H1 (cell line): ENCODE measurements around the gene TFAP2E. TPM values are rescaled to one million over a fixed set of nuclear protein-coding genes. Genes with fewer than 3 reads are reported as not detected.

ENCODE experiments used
- CTCF ChIA-PET: fragments of 300-600 bp; sonication (Branson Sonifier 250); formaldehyde crosslinking; loops from one replicate; lab custom pipeline; 2021; ENCODE audit not compliant: partially characterized antibody; lab: Charles Lee
- POLR2A ChIA-PET: fragments of 300-600 bp; sonication (Branson Sonifier 250); formaldehyde crosslinking; loops from one replicate; lab custom pipeline; 2021; ENCODE audit warnings: inconsistent platforms; ENCODE audit not compliant: partially characterized antibody; lab: Charles Lee
- DNase-seq, 2 experiments: peaks; one replicate each; pipeline versions ENCODE4 v3.0.0 to v3.0.0-alpha.2; 2010 to 2022; ENCODE audit warnings: low spot score in 2 of 2, low read depth in 1 of 2, mixed read lengths in 1 of 2
- FAIRE-seq: peaks from 2 replicates; lab custom pipeline; 2011; peaks lifted over from hg19 to GRCh38; lab: Jason Lieb, UNC
- H2AFZ ChIP-seq: 2 replicates; pipeline ENCODE4 v1.8.1; 2012; ENCODE audit warnings: low read length, inconsistent platforms
- H2AK5ac ChIP-seq: 2 replicates; pipeline ENCODE4 v1.6.1; 2013; ENCODE audit warnings: low read depth, low read length
- H2BK120ac ChIP-seq: replicated peaks from 2 replicates; pipeline ENCODE3; 2013; ENCODE audit warnings: low read depth, low read length, inconsistent platforms
- H2BK12ac ChIP-seq: 2 replicates; pipeline ENCODE4 v1.6.1; 2013; ENCODE audit warnings: low read depth, low read length
- H2BK15ac ChIP-seq: 2 replicates; pipeline ENCODE4 v1.6.1; 2013; ENCODE audit warnings: low read length
- H2BK20ac ChIP-seq: 2 replicates; pipeline ENCODE4 v1.6.1; 2013; ENCODE audit warnings: low read length
- H2BK5ac ChIP-seq: 2 replicates; pipeline ENCODE4 v1.6.1; 2013; ENCODE audit warnings: low read depth, low read length
- H3K14ac ChIP-seq: 2 replicates; pipeline ENCODE4 v1.6.1; 2013; ENCODE audit warnings: inconsistent platforms; ENCODE audit not compliant: insufficient read length
- H3K18ac ChIP-seq: 2 replicates; pipeline ENCODE4 v1.6.1; 2013; ENCODE audit warnings: low read length; ENCODE audit errors: extremely low read depth
- H3K23ac ChIP-seq: 2 replicates; pipeline ENCODE4 v1.6.1; 2013; ENCODE audit warnings: inconsistent platforms; ENCODE audit not compliant: insufficient read length
- H3K23me2 ChIP-seq: 2 replicates; pipeline ENCODE4 v1.6.1; 2013; ENCODE audit warnings: low read depth, low read length
- H3K27ac ChIP-seq: 2 replicates; pipeline ENCODE4 v1.6.1; 2011; ENCODE audit warnings: low read depth, low read length, inconsistent platforms
- H3K27me3 ChIP-seq, 4 experiments: replicated peaks in 1 of 4; 1 replicate in 1 of 4; 2 replicates in 3 of 4; pipeline versions ENCODE4 v1.6.1 to v1.8.1; 2011 to 2013; ENCODE audit warnings: low read length in 3 of 4, mild to moderate bottlenecking in 3 of 4, inconsistent platforms in 2 of 4, mixed read lengths in 2 of 4, moderate library complexity in 1 of 4; ENCODE audit not compliant: control insufficient read depth in 3 of 4, insufficient read depth in 3 of 4; ENCODE audit errors: extremely low read depth in 1 of 4
- H3K36me3 ChIP-seq, 4 experiments: 2 replicates each; pipeline versions ENCODE4 v1.6.1 to v1.8.1; 2011 to 2013; ENCODE audit warnings: mild to moderate bottlenecking in 4 of 4, low read length in 3 of 4, moderate library complexity in 2 of 4, control low read depth in 1 of 4, inconsistent platforms in 1 of 4; ENCODE audit not compliant: insufficient read depth in 4 of 4, control insufficient read depth in 2 of 4
- H3K4ac ChIP-seq: replicated peaks from 2 replicates; pipeline ENCODE3; 2013; ENCODE audit warnings: low read length, low read depth, mixed read lengths, inconsistent platforms; ENCODE audit not compliant: insufficient read length
- H3K4me1 ChIP-seq, 4 experiments: replicated peaks in 1 of 4; 1 replicate in 1 of 4; 2 replicates in 3 of 4; pipeline versions ENCODE4 v1.6.1 to v1.8.1; 2011 to 2013; ENCODE audit warnings: low read length in 3 of 4, inconsistent platforms in 2 of 4, mixed read lengths in 1 of 4; ENCODE audit not compliant: insufficient read depth in 4 of 4, control insufficient read depth in 3 of 4
- H3K4me2 ChIP-seq, 2 experiments: 2 replicates each; pipeline versions ENCODE4 v1.6.1 to v1.8.1; 2011 to 2013; ENCODE audit warnings: low read depth in 2 of 2, low read length in 2 of 2, control low read depth in 1 of 2, inconsistent platforms in 1 of 2, mild to moderate bottlenecking in 1 of 2; ENCODE audit not compliant: insufficient read depth in 1 of 2
- H3K4me3 ChIP-seq, 4 experiments: fragments of 200-600, 300-600 bp in 1 of 4; sonication (generic), shearing (Covaris generic), sonication (Bioruptor Twin) in 1 of 4; 2 replicates each; pipeline versions ENCODE4 v1.5.1 to v1.8.1; 2011 to 2016; ENCODE audit warnings: low read length in 4 of 4, low read depth in 3 of 4, control low read depth in 2 of 4, inconsistent platforms in 2 of 4, mild to moderate bottlenecking in 2 of 4, mixed read lengths in 1 of 4, moderate library complexity in 1 of 4; ENCODE audit not compliant: insufficient read depth in 2 of 4; ENCODE audit errors: extremely low read depth in 1 of 4
- H3K56ac ChIP-seq: replicated peaks from 2 replicates; pipeline ENCODE3; 2013; ENCODE audit warnings: low read depth, mild to moderate bottlenecking, mixed read lengths, low read length, inconsistent platforms; ENCODE audit not compliant: insufficient read length
- H3K79me1 ChIP-seq: 2 replicates; pipeline ENCODE4 v1.6.1; 2013; ENCODE audit warnings: low read depth, low read length, control low read depth
- H3K79me2 ChIP-seq, 2 experiments: 2 replicates each; pipeline versions ENCODE4 v1.6.1 to v1.8.1; 2012 to 2013; ENCODE audit warnings: low read length in 2 of 2, mild to moderate bottlenecking in 2 of 2, inconsistent platforms in 1 of 2; ENCODE audit not compliant: insufficient read depth in 2 of 2, control insufficient read depth in 1 of 2
- H3K9ac ChIP-seq, 4 experiments: replicated peaks in 1 of 4; 1 replicate in 1 of 4; 2 replicates in 3 of 4; pipeline versions ENCODE4 v1.6.1 to v1.8.1; 2011 to 2013; ENCODE audit warnings: low read depth in 3 of 4, low read length in 3 of 4, control low read depth in 2 of 4, mild to moderate bottlenecking in 2 of 4, moderate library complexity in 2 of 4, inconsistent platforms in 1 of 4; ENCODE audit errors: extremely low read depth in 1 of 4
- H3K9me3 ChIP-seq, 2 experiments: 2 replicates each; pipeline versions ENCODE4 v1.6.1 to v1.8.1; 2012 to 2013; ENCODE audit warnings: mild to moderate bottlenecking in 2 of 2, moderate library complexity in 2 of 2, control low read depth in 1 of 2, inconsistent platforms in 1 of 2, low read depth in 1 of 2, low read length in 1 of 2, mixed read lengths in 1 of 2; ENCODE audit not compliant: insufficient read depth in 2 of 2
- H4K20me1 ChIP-seq, 2 experiments: replicated peaks in 1 of 2; 2 replicates each; pipeline versions ENCODE3 to v1.8.1; 2011 to 2013; ENCODE audit warnings: inconsistent platforms in 2 of 2, low read length in 2 of 2, mild to moderate bottlenecking in 1 of 2; ENCODE audit not compliant: insufficient read depth in 2 of 2, control insufficient read depth in 1 of 2
- H4K5ac ChIP-seq: 2 replicates; pipeline ENCODE4 v1.6.1; 2013; ENCODE audit warnings: low read length, low read depth, mixed read lengths, inconsistent platforms; ENCODE audit not compliant: insufficient read length
- H4K8ac ChIP-seq: 2 replicates; pipeline ENCODE4 v1.8.0; 2013; ENCODE audit warnings: mild to moderate bottlenecking, moderate library complexity, low read length, inconsistent platforms; ENCODE audit not compliant: insufficient read depth; ENCODE audit errors: extremely low read depth
- H4K91ac ChIP-seq: replicated peaks from 2 replicates; pipeline ENCODE3; 2013; ENCODE audit warnings: low read length, mixed read lengths, inconsistent platforms; ENCODE audit not compliant: insufficient read length
- HDAC2 ChIP-seq, 2 experiments: fragments of 300-600 bp in 1 of 2; sonication (generic) in 1 of 2; IDR thresholded peaks; 2 replicates each; pipeline ENCODE4 v1.6.1; 2011 to 2012; ENCODE audit warnings: low read depth in 2 of 2, low read length in 2 of 2, mild to moderate bottlenecking in 2 of 2, moderate library complexity in 2 of 2, borderline replicate concordance in 1 of 2, inconsistent platforms in 1 of 2
- RAD21 ChIP-seq, 2 experiments: IDR thresholded peaks in 1 of 2; conservative IDR thresholded peaks in 1 of 2; 2 replicates each; pipeline ENCODE4 v1.6.1; 2011; ENCODE audit warnings: low read depth in 2 of 2, low read length in 2 of 2, improper control_type of control experiment in 1 of 2, inconsistent platforms in 1 of 2, mild to moderate bottlenecking in 1 of 2, moderate library complexity in 1 of 2
- WGBS, 2 experiments: shearing (Covaris generic) in 1 of 2; methylation state at CpG; one replicate each; pipeline versions ENCODE4 v1.1.6 to v1.1.7; 2013 to 2015; ENCODE audit warnings: low lambda C conversion rate in 2 of 2, mixed read lengths in 2 of 2, inconsistent platforms in 1 of 2, low coverage in 1 of 2, missing lambda C conversion rate in 1 of 2; ENCODE audit not compliant: insufficient replicate concordance in 2 of 2, insufficient coverage in 1 of 2, insufficient read length in 1 of 2; ENCODE audit errors: extremely low coverage in 1 of 2, missing lambda C conversion rate in 1 of 2; 5-methylcytosine and 5-hydroxymethylcytosine counted together
- polyA plus RNA-seq, 7 experiments: library from polyadenylated mRNA; depleted of rRNA in 3 of 7; stranded (reverse) in 5 of 7; unstranded in 2 of 7; fragments of >200 nt in 5 of 7; fragments of 200-250 nt in 2 of 7; gene quantifications; 1 replicate in 5 of 7; 2 replicates in 1 of 7; 4 replicates in 1 of 7; pipeline versions ENCODE4 v1.2.1 to v1.2.3, GENCODE V29; 2011 to 2013; ENCODE audit warnings: missing spikeins in 2 of 7, mixed read lengths in 2 of 7
- total RNA-seq: library from RNA; stranded (reverse); fragmentation: NEBNext Ultra II Directional; extraction: Animal tissue kit (Norgen Biotek cat#: 25700); gene quantifications from 2 replicates; pipeline ENCODE4 v1.2.1, GENCODE V29; 2021

TFAP2E gene
- total and polyA plus RNA-seq, 2 of the 8 experiments (the other 6 are each of a cell fraction or from before 2014, with no cell fraction given) = 0.24 to 0.50 TPM

- CTCF ChIA-PET = interaction anchor here (1.2 to 7.6 kb wide), 5 partner anchors 14 to 166 kb away, joined by 3 to 72 read pairs (median 4); partner anchors contain the start of gene TFAP2E
- Histone ChIP-seq H3K4ac (no peak overlapping the region), H2AK5ac (no peak overlapping the region; the same call in 1 of the 2 replicates), H3K23ac (no peak overlapping the region), H3K18ac (no peak overlapping the region), H3K4me3 (peak overlapping the region; percentile 72 to 91 (median 80)), H3K79me2 (peaks cover 4 to 32% of the 10 kb centered on the region in 2 experiments; a peak in 3 of 4 replicates), H4K5ac (no peak overlapping the region), H2BK5ac (0 out of 2 replicates have a peak overlapping the region, but pooled peaks have one; percentile 44), H2BK20ac (no peak overlapping the region), H3K9ac (peak overlapping the region in 3 of 4 experiments; percentile 8 to 52 (median 31); a peak in 4 of 7 replicates), H4K8ac (peak overlapping the region; percentile 68), H3K14ac (no peak overlapping the region), H4K91ac (peak overlapping the region; percentile 89), H2BK15ac (no peak overlapping the region), H2AFZ (no peak overlapping the region; the same call in 1 of the 2 replicates), H3K27me3 (no peaks in the 10 kb centered on the region), H3K4me1 (peaks cover 7 to 20% (median 13%) of the 10 kb centered on the region in 4 experiments; a peak in 6 of 7 replicates), H2BK12ac (0 out of 2 replicates have a peak overlapping the region, but pooled peaks have one; percentile 60), H3K79me1 (peaks cover 3% of the 10 kb centered on the region), H3K36me3 (peaks cover 7 to 31% (median 14%) of the 10 kb centered on the region in 4 experiments; a peak in 6 of 8 replicates), H2BK120ac (no peak overlapping the region), H3K27ac (no peak overlapping the region), H3K4me2 (peak overlapping the region; percentile 85 to 92), H3K23me2 (peaks cover 7% of the 10 kb centered on the region; the same call in 1 of the 2 replicates), H3K9me3 (no peaks in the 10 kb centered on the region), H4K20me1 (peaks cover 0 to 12% of the 10 kb centered on the region in 2 experiments), H3K56ac (no peak overlapping the region)
- FAIRE-seq (no peak), DNase-seq (no peak)
- POLR2A ChIA-PET = interaction anchor here (0.8 to 1.4 kb wide), 3 partner anchors 13 to 210 kb away, joined by 3 to 4 read pairs (median 3); no protein-coding TSS in a partner anchor
- 37% methylated on average over 21 of the region's 26 CpGs; no CpG with 5 or more reads in 1 of the 2 experiments for WGBS, 2 experiments
- TF ChIP-seq HDAC2 (IDR thresholded peaks at IDR 0.05; ENCODE audit: borderline replicate concordance in 1 of 2, low read depth in 2 of 2, low read length in 2 of 2) (no peak), RAD21 (IDR thresholded peaks at IDR 0.05 in 1 of 2, conservative IDR thresholded peaks at IDR 0.05 in 1 of 2; ENCODE audit: low read depth in 2 of 2, low read length in 2 of 2) (peak in 1 of 2 experiments; percentile 15; a peak in 1 of 4 replicates)
Observed at GRCh38 chr1:35558374-35559316, 14.5 kb upstream of the TFAP2E start.
